CD4-positive, CD25-positive, alpha-beta regulatory T cell (primary cell): ENCODE measurements around the gene PARD3. TPM values are rescaled to one million over a fixed set of nuclear protein-coding genes. Genes with fewer than 3 reads are reported as not detected.

Source experiments
- ATAC-seq, 2 donors: fragments of 150-1000 bp; cut with Tn5 transposase; one replicate each; pipeline ENCODE4 v1.10.0; 2021; ENCODE audit warnings: low read depth in 2 of 2, moderate number of reproducible peaks in 2 of 2, moderate library complexity in 1 of 2
- DNase-seq, 3 donors: peaks; one replicate each; pipeline versions ENCODE4 v3.0.0 to v3.0.0-alpha.2; 2012 to 2022; ENCODE audit warnings: mixed read lengths in 1 of 3
- H3K27ac ChIP-seq: one replicate; pipeline ENCODE4 v1.7.0; 2013; ENCODE audit warnings: mild to moderate bottlenecking, low read length; ENCODE audit not compliant: insufficient read depth, poor library complexity, severe bottlenecking
- H3K27me3 ChIP-seq: one replicate; pipeline ENCODE4 v1.7.0; 2013; ENCODE audit warnings: low read length; ENCODE audit not compliant: control insufficient read depth, insufficient read depth
- H3K36me3 ChIP-seq: one replicate; pipeline ENCODE4 v1.7.0; 2013; ENCODE audit warnings: mild to moderate bottlenecking, low read length, moderate library complexity; ENCODE audit not compliant: control insufficient read depth, insufficient read depth
- H3K4me1 ChIP-seq: 2 replicates; pipeline ENCODE4 v1.7.0; 2013; ENCODE audit warnings: mild to moderate bottlenecking, low read length; ENCODE audit not compliant: insufficient read depth, control insufficient read depth, poor library complexity, severe bottlenecking
- H3K4me3 ChIP-seq: one replicate; pipeline ENCODE4 v1.7.0; 2013; ENCODE audit warnings: low read depth, mild to moderate bottlenecking, low read length, moderate library complexity
- H3K9me3 ChIP-seq, 2 experiments: 1 replicate in 1 of 2; 2 replicates in 1 of 2; pipeline ENCODE4 v1.7.0; 2013; ENCODE audit warnings: low read length in 2 of 2, mild to moderate bottlenecking in 1 of 2, moderate library complexity in 1 of 2; ENCODE audit not compliant: control insufficient read depth in 2 of 2
- H3K27ac Mint-ChIP-seq, 3 donors: one replicate each; pipeline ENCODE4 v1.8.0; 2020 to 2022; ENCODE audit warnings: mild to moderate bottlenecking in 3 of 3, mixed read lengths in 3 of 3, moderate library complexity in 2 of 3
- H3K27me3 Mint-ChIP-seq: one replicate; pipeline ENCODE4 v1.8.0; 2022; ENCODE audit warnings: mild to moderate bottlenecking, mixed read lengths
- H3K36me3 Mint-ChIP-seq: one replicate; pipeline ENCODE4 v1.8.0; 2020; ENCODE audit warnings: mixed read lengths
- H3K4me1 Mint-ChIP-seq, 4 donors: one replicate each; pipeline ENCODE4 v1.8.0; 2020 to 2022; ENCODE audit warnings: mixed read lengths in 4 of 4, mild to moderate bottlenecking in 1 of 4
- H3K4me3 Mint-ChIP-seq, 4 donors: one replicate each; pipeline ENCODE4 v1.8.0; 2020 to 2022; ENCODE audit warnings: mild to moderate bottlenecking in 4 of 4, mixed read lengths in 4 of 4, moderate library complexity in 3 of 4
- H3K9me3 Mint-ChIP-seq, 7 donors: one replicate each; pipeline ENCODE4 v1.8.0; 2020 to 2022; ENCODE audit warnings: mixed read lengths in 7 of 7, mild to moderate bottlenecking in 3 of 7, moderate library complexity in 2 of 7
- polyA plus RNA-seq, 4 donors: library from polyadenylated mRNA; unstranded; fragments of 300-500 nt; fragmentation: Illumina TruSeq; gene quantifications; one replicate each; pipeline ENCODE4 v1.2.3, GENCODE V29; 2021
- total RNA-seq: library from RNA; stranded (reverse); gene quantifications from one replicate; pipeline ENCODE4 v1.2.3, GENCODE V29; 2022

PARD3 gene
- total and polyA plus RNA-seq, 5 donors from 2014 or later, result 0.08 to 0.79 TPM; not detected in 3

GRCh38 chr10:34380856-34381255 lies 434.2 kb downstream of the PARD3 start:
- DNase-seq (no peak), ATAC-seq (no peak)
- Mint-ChIP-seq H3K4me1 (no peaks in the 10 kb centered on the region), H3K27ac (no peak overlapping the region), H3K9me3 (peaks cover 0 to 2% (median 0%) of the 10 kb centered on the region in 7 donors), H3K36me3 (no peaks in the 10 kb centered on the region), H3K27me3 (no peaks in the 10 kb centered on the region), H3K4me3 (no peak overlapping the region)
- Histone ChIP-seq H3K36me3 (no peaks in the 10 kb centered on the region), H3K9me3 (no peaks in the 10 kb centered on the region), H3K27me3 (no peaks in the 10 kb centered on the region), H3K27ac (no peak overlapping the region), H3K4me3 (no peak overlapping the region), H3K4me1 (no peaks in the 10 kb centered on the region)

GRCh38 chr10:34378297-34378696 lies 436.8 kb downstream of the PARD3 start:
- Histone ChIP-seq H3K9me3 (no peaks in the 10 kb centered on the region), H3K36me3 (no peaks in the 10 kb centered on the region), H3K4me1 (no peaks in the 10 kb centered on the region), H3K27me3 (no peaks in the 10 kb centered on the region), H3K4me3 (no peak overlapping the region), H3K27ac (no peak overlapping the region)
- Mint-ChIP-seq H3K36me3 (no peaks in the 10 kb centered on the region), H3K27ac (no peak overlapping the region), H3K9me3 (peaks cover 0 to 2% (median 0%) of the 10 kb centered on the region in 7 donors), H3K27me3 (no peaks in the 10 kb centered on the region), H3K4me1 (no peaks in the 10 kb centered on the region), H3K4me3 (no peak overlapping the region)
- DNase-seq (no peak), ATAC-seq (no peak)

- Mint-ChIP-seq H3K36me3 (no peaks in the 10 kb centered on the region), H3K27ac (no peak overlapping the region), H3K4me1 (no peaks in the 10 kb centered on the region), H3K9me3 (peaks cover 0 to 2% (median 0%) of the 10 kb centered on the region in 7 donors), H3K27me3 (no peaks in the 10 kb centered on the region), H3K4me3 (no peak overlapping the region)
- H3K27me3 ChIP-seq, result no peaks in the 10 kb centered on the region
- ATAC-seq (no peak), DNase-seq (no peak)
- no peak overlapping the region for H3K4me3 ChIP-seq
- no peaks in the 10 kb centered on the region for H3K36me3 ChIP-seq
- no peaks in the 10 kb centered on the region for H3K4me1 ChIP-seq
- H3K9me3 ChIP-seq, result no peaks in the 10 kb centered on the region
- H3K27ac ChIP-seq, result no peak overlapping the region
These were observed 437.3 kb downstream of the PARD3 start for GRCh38 chr10:34377833-34378232.

GRCh38 chr10:34374356-34375045 lies 440.6 kb downstream of the PARD3 start:
- no peaks in the 10 kb centered on the region for H3K36me3 ChIP-seq
- no peak overlapping the region for H3K4me3 ChIP-seq
- Mint-ChIP-seq H3K27me3 (no peaks in the 10 kb centered on the region), H3K4me1 (no peaks in the 10 kb centered on the region), H3K27ac (no peak overlapping the region), H3K4me3 (no peak overlapping the region), H3K36me3 (no peaks in the 10 kb centered on the region), H3K9me3 (peaks cover 0 to 3% (median 0%) of the 10 kb centered on the region in 7 donors)
- no peak overlapping the region for H3K27ac ChIP-seq
- no peaks in the 10 kb centered on the region for H3K9me3 ChIP-seq
- ATAC-seq (no peak), DNase-seq (no peak)
- no peaks in the 10 kb centered on the region for H3K4me1 ChIP-seq
- H3K27me3 ChIP-seq, result no peaks in the 10 kb centered on the region

GRCh38 chr10:34373211-34373610 lies 441.9 kb downstream of the PARD3 start:
- H3K4me3 ChIP-seq, result no peak overlapping the region
- Mint-ChIP-seq H3K9me3 (peaks cover 0 to 3% (median 0%) of the 10 kb centered on the region in 7 donors), H3K4me3 (no peak overlapping the region)

GRCh38 chr10:34372509-34372908 lies 442.6 kb downstream of the PARD3 start:
- H3K27ac ChIP-seq, result no peak overlapping the region
- no peaks in the 10 kb centered on the region for H3K36me3 ChIP-seq
- no peak overlapping the region for H3K4me3 ChIP-seq
- H3K27me3 ChIP-seq, result no peaks in the 10 kb centered on the region
- no peak for DNase-seq
- ATAC-seq, result no peak
- Mint-ChIP-seq H3K36me3 (no peaks in the 10 kb centered on the region), H3K27me3 (no peaks in the 10 kb centered on the region), H3K9me3 (peaks cover 0 to 3% (median 0%) of the 10 kb centered on the region in 7 donors), H3K4me3 (no peak overlapping the region), H3K4me1 (no peaks in the 10 kb centered on the region), H3K27ac (no peak overlapping the region)
- H3K4me1 ChIP-seq, result no peaks in the 10 kb centered on the region
- no peaks in the 10 kb centered on the region for H3K9me3 ChIP-seq

More at GRCh38 chr10:34373211-34373610, 441.9 kb downstream of the PARD3 start:
- Histone ChIP-seq H3K36me3 (no peaks in the 10 kb centered on the region), H3K4me1 (no peaks in the 10 kb centered on the region), H3K9me3 (no peaks in the 10 kb centered on the region), H3K27me3 (no peaks in the 10 kb centered on the region), H3K27ac (no peak overlapping the region)
- DNase-seq (no peak), ATAC-seq (no peak)
- H3K27ac Mint-ChIP-seq, result no peak overlapping the region
- H3K27me3 Mint-ChIP-seq, result no peaks in the 10 kb centered on the region
- no peaks in the 10 kb centered on the region for H3K4me1 Mint-ChIP-seq
- H3K36me3 Mint-ChIP-seq, result no peaks in the 10 kb centered on the region

- Histone ChIP-seq H3K4me1 (no peaks in the 10 kb centered on the region), H3K4me3 (no peak overlapping the region), H3K27me3 (no peaks in the 10 kb centered on the region), H3K9me3 (no peaks in the 10 kb centered on the region), H3K36me3 (no peaks in the 10 kb centered on the region), H3K27ac (no peak overlapping the region)
- H3K4me3 Mint-ChIP-seq, result peak overlapping the region in 1 of 4 donors; percentile 43
- H3K36me3 Mint-ChIP-seq, result no peaks in the 10 kb centered on the region
- H3K27ac Mint-ChIP-seq, result no peak overlapping the region
- ATAC-seq (no peak), DNase-seq (no peak)
- no peaks in the 10 kb centered on the region for H3K27me3 Mint-ChIP-seq
- no peaks in the 10 kb centered on the region for H3K4me1 Mint-ChIP-seq
- H3K9me3 Mint-ChIP-seq, result peaks cover 0 to 3% (median 0%) of the 10 kb centered on the region in 7 donors
These were observed 445.0 kb downstream of the PARD3 start for GRCh38 chr10:34370126-34370525.

GRCh38 chr10:34369120-34369519 lies 446.0 kb downstream of the PARD3 start:
- no peaks in the 10 kb centered on the region for H3K4me1 ChIP-seq
- no peaks in the 10 kb centered on the region for H3K27me3 ChIP-seq
- DNase-seq (no peak), ATAC-seq (no peak)
- Mint-ChIP-seq H3K27me3 (no peaks in the 10 kb centered on the region), H3K36me3 (no peaks in the 10 kb centered on the region), H3K9me3 (peaks cover 0 to 3% (median 0%) of the 10 kb centered on the region in 7 donors), H3K27ac (no peak overlapping the region), H3K4me3 (no peak overlapping the region), H3K4me1 (no peaks in the 10 kb centered on the region)
- H3K27ac ChIP-seq, result no peak overlapping the region
- no peaks in the 10 kb centered on the region for H3K36me3 ChIP-seq
- no peak overlapping the region for H3K4me3 ChIP-seq
- H3K9me3 ChIP-seq, result no peaks in the 10 kb centered on the region
